Peyer's patch (tissue), 4 donors: ENCODE results near the gene TAGLN2. TPM values are rescaled to one million over a fixed set of nuclear protein-coding genes. Genes with fewer than 3 reads are reported as not detected.

Experiments
- DNase-seq, 3 donors: peaks; one replicate each; pipeline ENCODE4 v3.0.0-alpha.2; 2017 to 2019
- H3K27ac ChIP-seq, 4 donors: fragments of 200-600 bp; sonication (generic); one replicate each; pipeline ENCODE4 v1.5.1; 2016 to 2019
- H3K27me3 ChIP-seq, 2 donors: fragments of 200-600 bp; sonication (generic); one replicate each; pipeline ENCODE4 v1.5.1; 2019
- H3K36me3 ChIP-seq, 3 donors: fragments of 200-600 bp; sonication (generic); one replicate each; pipeline ENCODE4 v1.5.1; 2016 to 2019
- H3K4me1 ChIP-seq, 4 donors: fragments of 200-600 bp; sonication (generic); one replicate each; pipeline ENCODE4 v1.5.1; 2016 to 2019
- H3K4me3 ChIP-seq, 4 donors: fragments of 200-600 bp; sonication (generic); 1 replicate in 3 of 4; 2 replicates in 1 of 4; pipeline ENCODE4 v1.5.1; 2016 to 2019; ENCODE audit warnings: mild to moderate bottlenecking in 1 of 4
- H3K9me3 ChIP-seq, 4 donors: fragments of 200-600 bp; sonication (generic); one replicate each; pipeline ENCODE4 v1.5.1; 2016 to 2019; ENCODE audit warnings: mild to moderate bottlenecking in 1 of 4
- POLR2A ChIP-seq, 2 donors: fragments of 450-650 bp; IDR thresholded peaks; one replicate each; pipeline ENCODE4 v1.5.1; 2017; ENCODE audit warnings: antibody characterized with exemption in 2 of 2, mild to moderate bottlenecking in 2 of 2, moderate library complexity in 2 of 2
- total RNA-seq, 4 donors: library from RNA; depleted of rRNA; stranded (reverse); fragments of >200 nt; gene quantifications; one replicate each; pipeline ENCODE4 v1.1.0, GENCODE V29; 2016
- TF ChIP-seq, protein P1 (sequence below), 6 experiments: fragments of 450-650 bp in 4 of 6; fragments of 200-600 bp in 2 of 6; sonication (generic) in 1 of 6; IDR thresholded peaks; one replicate each; pipeline ENCODE4 v1.5.1; 2017 to 2019; ENCODE audit warnings: antibody characterized with exemption in 6 of 6, mild to moderate bottlenecking in 3 of 6, moderate library complexity in 1 of 6

TAGLN2 gene
- total RNA-seq, 4 donors from 2014 or later, result 120 to 304 (median 177) TPM

GRCh38 chr1:159938211-159938852 lies 13.0 kb upstream of the TAGLN2 start:
- no peak overlapping the region for H3K4me3 ChIP-seq

GRCh38 chr1:159937054-159937750 lies 11.9 kb upstream of the TAGLN2 start:
- H3K27me3 ChIP-seq, result no peaks in the 10 kb centered on the region
- H3K36me3 ChIP-seq, result no peaks in the 10 kb centered on the region
- peaks cover 9 to 38% (median 9%) of the 10 kb centered on the region in 4 donors for H3K4me1 ChIP-seq
- no peak overlapping the region for H3K4me3 ChIP-seq
- DNase-seq, result peak; percentile 41 to 72 (median 50)
- H3K27ac ChIP-seq, result peak overlapping the region in 3 of 4 donors; percentile 45 to 93 (median 89)
- TF ChIP-seq, protein P1, sequence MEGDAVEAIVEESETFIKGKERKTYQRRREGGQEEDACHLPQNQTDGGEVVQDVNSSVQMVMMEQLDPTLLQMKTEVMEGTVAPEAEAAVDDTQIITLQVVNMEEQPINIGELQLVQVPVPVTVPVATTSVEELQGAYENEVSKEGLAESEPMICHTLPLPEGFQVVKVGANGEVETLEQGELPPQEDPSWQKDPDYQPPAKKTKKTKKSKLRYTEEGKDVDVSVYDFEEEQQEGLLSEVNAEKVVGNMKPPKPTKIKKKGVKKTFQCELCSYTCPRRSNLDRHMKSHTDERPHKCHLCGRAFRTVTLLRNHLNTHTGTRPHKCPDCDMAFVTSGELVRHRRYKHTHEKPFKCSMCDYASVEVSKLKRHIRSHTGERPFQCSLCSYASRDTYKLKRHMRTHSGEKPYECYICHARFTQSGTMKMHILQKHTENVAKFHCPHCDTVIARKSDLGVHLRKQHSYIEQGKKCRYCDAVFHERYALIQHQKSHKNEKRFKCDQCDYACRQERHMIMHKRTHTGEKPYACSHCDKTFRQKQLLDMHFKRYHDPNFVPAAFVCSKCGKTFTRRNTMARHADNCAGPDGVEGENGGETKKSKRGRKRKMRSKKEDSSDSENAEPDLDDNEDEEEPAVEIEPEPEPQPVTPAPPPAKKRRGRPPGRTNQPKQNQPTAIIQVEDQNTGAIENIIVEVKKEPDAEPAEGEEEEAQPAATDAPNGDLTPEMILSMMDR (IDR thresholded peaks at IDR 0.05), result no peak
- no peak for TF ChIP-seq POLR2A (IDR thresholded peaks at IDR 0.05)
- H3K9me3 ChIP-seq, result no peaks in the 10 kb centered on the region

More at GRCh38 chr1:159938211-159938852, 13.0 kb upstream of the TAGLN2 start:
- DNase-seq, result peak in 2 of 3 donors; percentile 57 to 66
- H3K36me3 ChIP-seq, result no peaks in the 10 kb centered on the region
- no peaks in the 10 kb centered on the region for H3K27me3 ChIP-seq
- H3K4me1 ChIP-seq, result peaks cover 9 to 38% (median 9%) of the 10 kb centered on the region in 4 donors
- TF ChIP-seq, protein P1 (IDR thresholded peaks at IDR 0.05), result no peak
- peak in 1 of 2 donors; percentile 24 for TF ChIP-seq POLR2A (IDR thresholded peaks at IDR 0.05)
- no peaks in the 10 kb centered on the region for H3K9me3 ChIP-seq
- H3K27ac ChIP-seq, result peak overlapping the region in 3 of 4 donors; percentile 41 to 93 (median 89)

DNA sequence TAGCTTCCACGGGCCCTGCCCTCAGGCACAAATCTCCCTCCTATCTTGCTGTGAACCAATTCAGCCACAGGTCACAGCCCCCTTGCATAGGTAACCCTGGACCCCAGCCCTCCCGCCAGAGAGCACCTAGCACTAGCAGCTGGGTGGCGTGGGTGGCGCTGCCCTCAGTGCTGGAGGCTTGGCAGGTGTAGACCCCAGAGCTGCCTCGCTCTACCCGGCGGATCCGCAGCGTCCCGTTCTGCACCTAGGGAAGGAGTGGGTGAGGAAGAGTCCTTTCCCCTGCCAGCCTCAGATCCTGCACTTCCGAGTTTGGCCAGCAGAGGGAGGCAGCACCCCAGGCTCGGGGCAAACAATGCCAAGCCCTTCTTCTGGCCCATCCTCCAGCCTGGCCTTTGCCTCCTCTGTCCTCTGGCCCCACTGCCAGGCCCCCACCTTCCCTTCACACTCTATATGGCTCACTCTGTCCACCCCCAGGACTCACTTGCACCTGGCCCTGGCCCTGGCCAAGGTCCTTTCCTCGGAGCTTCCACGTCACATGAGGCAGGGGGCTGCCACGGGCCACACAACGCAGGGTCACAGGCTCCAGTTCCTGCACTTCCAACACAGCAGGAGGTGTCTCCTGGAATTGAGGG lies 11.1 kb upstream of the TAGLN2 start:
- no peaks in the 10 kb centered on the region for H3K36me3 ChIP-seq
- H3K4me3 ChIP-seq, result no peak overlapping the region
- no peaks in the 10 kb centered on the region for H3K9me3 ChIP-seq
- H3K4me1 ChIP-seq, result peaks cover 9 to 38% (median 9%) of the 10 kb centered on the region in 4 donors
- no peaks in the 10 kb centered on the region for H3K27me3 ChIP-seq
- peak; percentile 13 to 29 for TF ChIP-seq POLR2A (IDR thresholded peaks at IDR 0.05)
- TF ChIP-seq, protein P1 (IDR thresholded peaks at IDR 0.05), result peak; percentile 92 to 99 (median 99)
- DNase-seq, result peak; percentile 72 to 95 (median 94)
- peak overlapping the region in 3 of 4 donors; percentile 45 to 93 (median 89) for H3K27ac ChIP-seq

DNA sequence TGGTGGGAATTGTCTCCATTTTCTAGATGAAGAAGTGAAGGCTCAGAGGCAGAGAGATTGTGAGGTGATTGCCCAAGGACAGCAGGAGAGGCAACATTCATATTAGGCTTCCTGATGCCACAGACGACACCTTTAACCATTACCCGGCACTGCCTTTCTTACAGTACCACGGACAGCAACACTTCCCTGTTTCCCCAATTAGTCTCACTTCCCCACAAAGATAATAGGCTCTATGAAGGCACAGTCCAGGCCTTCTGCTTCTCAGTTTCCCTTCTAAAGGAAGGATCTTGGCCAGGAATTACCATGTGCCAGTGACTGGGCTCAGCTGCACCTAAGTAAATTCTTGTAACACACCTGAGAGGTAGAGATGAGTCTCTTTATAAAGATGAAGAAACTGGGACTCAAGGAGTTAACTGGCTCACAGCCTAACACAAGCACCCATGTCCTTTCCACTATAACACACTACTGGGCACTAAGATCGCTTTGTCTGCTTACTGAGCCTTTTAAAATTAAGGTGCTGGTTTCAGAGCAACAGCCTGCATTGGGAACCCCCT lies 10.5 kb upstream of the TAGLN2 start:
- TF ChIP-seq POLR2A (IDR thresholded peaks at IDR 0.05), result no peak
- TF ChIP-seq, protein P1 (IDR thresholded peaks at IDR 0.05), result no peak
- Histone ChIP-seq H3K9me3 (no peaks in the 10 kb centered on the region), H3K27ac (no peak overlapping the region), H3K4me1 (peaks cover 9 to 38% (median 9%) of the 10 kb centered on the region in 4 donors), H3K36me3 (no peaks in the 10 kb centered on the region), H3K27me3 (no peaks in the 10 kb centered on the region), H3K4me3 (no peak overlapping the region)
- no peak for DNase-seq

GRCh38 chr1:159935305-159935704 lies 10.0 kb upstream of the TAGLN2 start:
- peak in 1 of 3 donors; percentile 35 for DNase-seq
- H3K36me3 ChIP-seq, result no peaks in the 10 kb centered on the region
- H3K4me1 ChIP-seq, result peaks cover 9 to 38% (median 9%) of the 10 kb centered on the region in 4 donors
- TF ChIP-seq, protein P1 (IDR thresholded peaks at IDR 0.05), result no peak
- TF ChIP-seq POLR2A (IDR thresholded peaks at IDR 0.05), result no peak
- H3K4me3 ChIP-seq, result no peak overlapping the region
- no peaks in the 10 kb centered on the region for H3K27me3 ChIP-seq
- no peak overlapping the region for H3K27ac ChIP-seq
- no peaks in the 10 kb centered on the region for H3K9me3 ChIP-seq
